ENCODE data around the gene DUSP1. TPM values are rescaled to one million over a fixed set of nuclear protein-coding genes. Genes with fewer than 3 reads are reported as not detected.

DUSP1 gene
- total and polyA plus RNA-seq, 9 of the 15 experiments (the other 6 are each of a cell fraction or from before 2014, with no cell fraction given), result 2.1 to 14.2 (median 8.5) TPM

GRCh38 chr5:172806897-172807672, 36.1 kb upstream of the DUSP1 start (continued):
- TF ChIP-seq MLX (CRISPR knock-in tag; conservative IDR thresholded peaks at IDR 0.05), result no peak
- no peak for TF ChIP-seq TAF15 (IDR thresholded peaks at IDR 0.05; ENCODE audit: low read depth, low read length)
- no peak for TF ChIP-seq SMAD3 (CRISPR knock-in tag; conservative IDR thresholded peaks at IDR 0.05)
- TF ChIP-seq ZNF282 (CRISPR knock-in tag; IDR thresholded peaks at IDR 0.05), result no peak
- TF ChIP-seq RUNX1 (IDR thresholded peaks at IDR 0.05; ENCODE audit: low read depth), result no peak
- TF ChIP-seq JUND (IDR thresholded peaks at IDR 0.05; ENCODE audit: borderline replicate concordance, low read depth, low read length), result peak; percentile 88
- peak; percentile 88; the same call in 2 of the 3 replicates for TF ChIP-seq JUND (tag; IDR thresholded peaks at IDR 0.05; ENCODE audit: borderline replicate concordance, low read depth, low read length)
- peak; percentile 93 for TF ChIP-seq CREB1 (IDR thresholded peaks at IDR 0.05)
- TF ChIP-seq CREB1 (CRISPR knock-in tag; IDR thresholded peaks at IDR 0.05), result peak; percentile 80
- TF ChIP-seq LEF1 (IDR thresholded peaks at IDR 0.05), result no peak; the same call in 1 of the 2 replicates
- TF ChIP-seq NR2C2 (CRISPR knock-in tag; IDR thresholded peaks at IDR 0.05), result no peak
- TF ChIP-seq NR2C2 (tag; IDR thresholded peaks at IDR 0.05), result peak; percentile 89
- no peak for TF ChIP-seq MIER1 (IDR thresholded peaks at IDR 0.05; ENCODE audit: low read depth)
- peak; percentile 38 for TF ChIP-seq TAF9B (IDR thresholded peaks at IDR 0.05; ENCODE audit: partially characterized antibody)
- 0 out of 2 replicates have a peak, but pooled peaks have one; percentile 61 for TF ChIP-seq ZNF311 (CRISPR knock-in tag; IDR thresholded peaks at IDR 0.05)
- no peak for TF ChIP-seq NFIC (IDR thresholded peaks at IDR 0.05)
- 0 out of 2 replicates have a peak, but pooled peaks have one; percentile 40 for TF ChIP-seq CAMTA2 (CRISPR knock-in tag; conservative IDR thresholded peaks at IDR 0.05)
- TF ChIP-seq PTRF (tag; IDR thresholded peaks at IDR 0.05), result peak; percentile 58; the same call in 1 of the 2 replicates
- no peak for TF ChIP-seq ADNP (tag; IDR thresholded peaks at IDR 0.05)
- no peak for TF ChIP-seq HEY1 (CRISPR knock-in tag; IDR thresholded peaks at IDR 0.05; ENCODE audit: borderline replicate concordance)
- peak; percentile 33 for TF ChIP-seq FOSL1 (tag; conservative IDR thresholded peaks at IDR 0.05)
- TF ChIP-seq CBX2 (IDR thresholded peaks at IDR 0.05; ENCODE audit: insufficient read depth, low read length, poor library complexity, severe bottlenecking), result no peak
- no peak for TF ChIP-seq ZZZ3 (IDR thresholded peaks at IDR 0.05)
- TF ChIP-seq LARP7 (IDR thresholded peaks at IDR 0.05), result no peak
- no peak for TF ChIP-seq FOXM1 (IDR thresholded peaks at IDR 0.05; ENCODE audit: low read depth)
- no peak for TF ChIP-seq FOXM1 (CRISPR knock-in tag; IDR thresholded peaks at IDR 0.05; ENCODE audit: low read depth)
